Measurements from ENCODE around the gene ADARB2.

GRCh38 chr10:1127629-1128028 lies 609.7 kb downstream of the ADARB2 start:
- TF ChIP-seq CTCF (IDR thresholded peaks at IDR 0.05) (no peak), POLR2A (IDR thresholded peaks at IDR 0.05) (no peak)

Data from Peyer's patch (tissue), 4 donors.